Neural cell (in vitro differentiated cells): ENCODE measurements around the gene TCEA3.

Experiments
- CTCF ChIP-seq: fragments of 450-650 bp; IDR thresholded peaks from 2 replicates; pipeline ENCODE4 v1.5.1; 2014; ENCODE audit warnings: antibody characterized with exemption, mild to moderate bottlenecking, moderate library complexity; ENCODE audit not compliant: poor library complexity, severe bottlenecking
- POLR2AphosphoS5 ChIP-seq: IDR thresholded peaks from 2 replicates; pipeline ENCODE4 v1.6.1; 2012

DNA sequence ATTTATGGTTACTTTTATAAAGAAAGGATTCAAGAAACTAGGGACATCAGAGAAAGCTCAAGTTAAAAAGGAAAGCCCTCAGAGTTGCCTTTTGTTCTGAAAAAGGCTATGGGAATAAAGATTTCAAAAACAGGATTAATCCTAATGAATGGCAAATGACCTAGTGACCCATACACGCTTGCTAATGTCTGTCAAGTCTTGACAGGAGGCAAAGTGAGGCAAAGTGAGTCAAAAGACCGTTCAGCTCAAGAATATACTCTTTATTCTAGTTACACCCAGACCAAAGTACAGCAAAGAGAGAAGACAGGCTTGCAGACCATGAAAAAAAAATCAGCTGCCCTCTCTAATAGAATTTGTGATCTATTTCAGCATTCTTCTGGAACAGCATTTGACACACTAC, 58.4 kb downstream of the TCEA3 start:
- no peak for TF ChIP-seq POLR2AphosphoS5
- TF ChIP-seq CTCF = no peak
